GM12878 (cell line): Measurements from ENCODE around the gene NPRL2.

Experiments
- FOXK2 ChIP-seq: fragments of 450-650 bp; IDR thresholded peaks from 2 replicates; pipeline ENCODE4 v1.6.1; 2017; ENCODE audit warnings: mild to moderate bottlenecking, moderate library complexity
- POLR2A ChIP-seq: IDR thresholded peaks from 2 replicates; pipeline ENCODE4 v1.6.1; 2011; ENCODE audit warnings: low read depth, mild to moderate bottlenecking, low read length
- ZBTB40 ChIP-seq: fragments of 450-650 bp; IDR thresholded peaks from 2 replicates; pipeline ENCODE4 v1.6.1; 2016; ENCODE audit warnings: mild to moderate bottlenecking, moderate library complexity, borderline replicate concordance

DNA sequence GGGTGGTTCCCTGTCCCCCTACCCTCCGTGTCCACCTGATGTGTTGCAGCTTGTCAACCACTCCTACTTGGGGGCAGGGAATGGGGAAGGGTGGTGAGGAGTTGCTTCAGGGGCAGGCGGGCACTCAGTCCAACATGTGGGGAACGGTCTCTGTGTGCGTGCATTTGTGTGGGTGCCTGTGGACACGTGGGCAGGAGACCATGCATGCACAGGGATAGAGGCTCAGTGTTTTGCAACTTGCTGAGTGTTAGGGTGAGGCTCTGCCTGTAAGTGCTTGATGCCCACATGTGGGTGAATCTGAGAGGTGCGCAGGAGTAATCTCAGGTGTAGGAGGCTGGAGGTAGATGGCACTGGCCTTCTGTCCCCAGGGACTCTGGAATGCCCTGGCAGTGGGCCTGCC lies 33.2 kb upstream of the NPRL2 start:
- no peak for TF ChIP-seq ZBTB40
- no peak for TF ChIP-seq POLR2A
- no peak for TF ChIP-seq FOXK2
